ENCODE results near the gene TTC39C. TPM values are rescaled to one million over a fixed set of nuclear protein-coding genes. Genes with fewer than 3 reads are reported as not detected.

The TTC39C gene
- total and polyA plus RNA-seq, 2 donors (not counting 3 experiments of a cell fraction or from before 2014, with no cell fraction given), result 0.61 to 6.2 TPM

- ChIA-PET POLR2A (no interaction called here), CTCF (no interaction called here)
- Histone ChIP-seq H4K20me1 (replicated peaks; ENCODE audit: control insufficient read depth, extremely low read depth, insufficient read depth, low read length) (no peaks in the 10 kb centered on the region), H3K27ac (ENCODE audit: insufficient read depth, low read depth, low read length) (no peak overlapping the region), H3K4me2 (ENCODE audit: insufficient read depth, low read length) (no peak overlapping the region), H3K36me3 (ENCODE audit: control insufficient read depth in 2 of 2, extremely low read depth in 1 of 2, insufficient read depth in 2 of 2, low read length in 2 of 2) (no peaks in the 10 kb centered on the region), H3K4me3 (replicated peaks in 1 of 3; ENCODE audit: insufficient read depth in 1 of 3, low read depth in 1 of 3, low read length in 3 of 3) (no peak overlapping the region), H3K79me2 (ENCODE audit: control insufficient read depth, insufficient read depth, low read length) (no peaks in the 10 kb centered on the region), H3K9me3 (replicated peaks; ENCODE audit: control insufficient read depth, insufficient read depth, low read length) (no peaks in the 10 kb centered on the region), H3K9me1 (replicated peaks; ENCODE audit: control insufficient read depth, extremely low read depth, insufficient read depth, low read length) (no peaks in the 10 kb centered on the region), H3K4me1 (ENCODE audit: control insufficient read depth, extremely low read depth, insufficient read depth, low read length) (peaks cover 3% of the 10 kb centered on the region), H3K27me3 (ENCODE audit: control insufficient read depth in 2 of 2, insufficient read depth in 2 of 2, low read length in 2 of 2) (peaks cover 2 to 18% of the 10 kb centered on the region in 2 experiments), H3K9ac (replicated peaks; ENCODE audit: extremely low read depth, insufficient read depth, low read length) (no peak overlapping the region), H2AFZ (ENCODE audit: low read depth, low read length) (no peak overlapping the region)
- no TSS peak for BruUV-seq (replicated peaks)
- FAIRE-seq (no peak), DNase-seq (ENCODE audit: low read depth, low spot score) (no peak)
- intact Hi-C loops (cut with micrococcal nuclease) (no loop called here), dilution Hi-C loops (cut with MboI; ENCODE audit: extremely low pct_ligation_motif_present, low sequenced_read_pairs) (no loop called here)
- no peak for TF ChIP-seq POLR2A (IDR thresholded peaks at IDR 0.05; ENCODE audit: low read depth, low read length)
- no peak for TF ChIP-seq CTCF (IDR thresholded peaks at IDR 0.05; ENCODE audit: extremely low read depth in 1 of 2, insufficient read depth in 1 of 2, low read depth in 1 of 2, low read length in 2 of 2)
- TF ChIP-seq POLR2AphosphoS5 (IDR thresholded peaks at IDR 0.05; ENCODE audit: insufficient read depth, low read depth, low read length), result no peak
- TF ChIP-seq EZH2 (IDR thresholded peaks at IDR 0.05; ENCODE audit: borderline replicate concordance, low read depth, low read length, severe bottlenecking), result no peak
- TF ChIP-seq MYC (IDR thresholded peaks at IDR 0.05; ENCODE audit: low read depth, low read length), result no peak
- TF ChIP-seq JUN (IDR thresholded peaks at IDR 0.05; ENCODE audit: borderline replicate concordance, insufficient read depth, insufficient read length, low read depth), result no peak
- TF ChIP-seq, protein P1, sequence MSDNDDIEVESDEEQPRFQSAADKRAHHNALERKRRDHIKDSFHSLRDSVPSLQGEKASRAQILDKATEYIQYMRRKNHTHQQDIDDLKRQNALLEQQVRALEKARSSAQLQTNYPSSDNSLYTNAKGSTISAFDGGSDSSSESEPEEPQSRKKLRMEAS (IDR thresholded peaks at IDR 0.05; ENCODE audit: insufficient read depth, insufficient read length), result no peak
- no peak for TF ChIP-seq GATA2 (IDR thresholded peaks at IDR 0.05; ENCODE audit: insufficient read depth, insufficient read length, low read depth, low read length)
Observed at GRCh38 chr18:23992941-23993280, 21.6 kb upstream of the TTC39C start.
